ENCODE results near the gene INTS3.

Gene INTS3

DNA sequence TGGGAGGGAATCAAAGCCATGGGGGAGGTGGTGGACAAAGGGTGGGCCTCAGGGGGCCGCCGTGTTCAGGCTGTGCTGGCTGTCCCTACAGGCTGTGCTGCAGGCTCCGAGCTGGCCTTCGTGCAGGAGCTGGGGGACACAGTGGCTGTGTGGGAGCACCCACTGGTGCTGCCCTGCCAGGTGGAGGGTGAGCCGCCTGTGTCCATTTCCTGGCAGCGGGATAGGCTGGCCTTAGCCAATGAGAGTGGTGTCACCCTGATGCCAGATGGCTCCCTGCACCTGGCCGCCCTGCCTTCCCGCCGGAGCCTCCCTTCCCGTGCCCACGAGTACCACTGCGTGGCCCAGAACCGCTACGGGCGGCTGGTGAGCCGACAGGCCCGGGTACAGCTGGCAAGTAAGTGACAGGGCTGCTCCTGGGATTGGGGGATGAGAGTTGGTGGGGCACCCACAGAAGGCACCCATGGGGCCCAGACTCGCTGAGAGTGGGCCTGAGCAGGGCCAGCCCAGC lies 67.5 kb downstream of the INTS3 start:
- ATAC-seq (replicated peaks) (no peak), DNase-seq (no peak)
- Mint-ChIP-seq H3K4me1 (ENCODE audit: low read depth in 2 of 2) (peaks cover 18 to 31% of the 10 kb centered on the region in 2 donors), H3K36me3 (ENCODE audit: insufficient read depth) (no peaks in the 10 kb centered on the region), H3K27me3 (peaks cover 0 to under 1% of the 10 kb centered on the region in 2 donors), H3K9me3 (no peaks in the 10 kb centered on the region), H3K4me3 (peak overlapping the region in 1 of 2 donors; percentile 47), H3K27ac (no peak overlapping the region)

DNA sequence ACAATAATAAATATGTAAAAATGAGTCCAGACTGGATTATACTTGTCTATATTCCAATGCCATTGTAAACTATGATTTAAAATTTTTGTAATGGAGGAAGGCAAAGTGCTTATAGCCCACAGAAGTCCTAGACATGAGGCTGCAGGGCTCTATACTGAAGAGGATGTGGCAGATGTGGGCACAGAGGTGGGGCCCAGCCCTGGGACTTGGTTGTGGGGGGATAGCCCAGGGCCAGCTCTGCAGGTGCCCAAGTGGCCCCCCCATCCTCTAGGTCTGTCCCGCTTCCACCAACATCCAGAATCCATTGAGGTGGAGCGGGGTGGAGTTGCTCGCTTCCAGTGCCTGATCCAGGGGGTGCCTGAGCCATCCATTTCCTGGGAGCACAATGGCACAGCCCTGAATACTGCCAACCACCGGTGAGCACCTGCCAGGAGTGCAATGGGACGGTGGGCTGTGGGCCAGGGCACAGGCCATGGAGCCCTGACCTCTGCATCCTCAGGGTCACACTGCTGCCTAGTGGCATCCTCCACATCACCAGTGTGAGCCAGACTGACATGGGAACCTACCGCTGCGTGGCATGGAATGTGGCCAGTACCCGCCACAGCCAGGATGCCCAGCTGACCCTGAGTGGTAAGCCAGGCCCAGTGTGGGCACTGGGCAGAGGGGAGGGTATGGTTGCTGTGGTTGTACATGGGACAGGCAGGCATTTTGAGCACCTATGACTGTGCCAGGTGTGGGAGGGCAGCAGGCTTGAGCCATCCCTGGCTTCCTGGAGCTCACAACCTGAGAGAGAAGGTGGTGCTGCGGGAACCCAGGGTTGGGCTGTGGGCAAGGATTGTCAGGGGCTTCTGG lies 68.3 kb downstream of the INTS3 start:
- H3K36me3 Mint-ChIP-seq (ENCODE audit: insufficient read depth) = no peaks in the 10 kb centered on the region
- no peaks in the 10 kb centered on the region for H3K9me3 Mint-ChIP-seq
- peak overlapping the region in 1 of 2 donors; percentile 77 for H3K27ac Mint-ChIP-seq
- DNase-seq (no peak), ATAC-seq (replicated peaks) (peak; percentile 67)
- H3K4me1 Mint-ChIP-seq (ENCODE audit: low read depth in 2 of 2) = peaks cover 18 to 26% of the 10 kb centered on the region in 2 donors
- no peak overlapping the region for H3K4me3 Mint-ChIP-seq
- H3K27me3 Mint-ChIP-seq = no peaks in the 10 kb centered on the region

GRCh38 chr1:153796786-153797659 lies 69.2 kb downstream of the INTS3 start:
- H3K27me3 Mint-ChIP-seq = no peaks in the 10 kb centered on the region

DNA sequence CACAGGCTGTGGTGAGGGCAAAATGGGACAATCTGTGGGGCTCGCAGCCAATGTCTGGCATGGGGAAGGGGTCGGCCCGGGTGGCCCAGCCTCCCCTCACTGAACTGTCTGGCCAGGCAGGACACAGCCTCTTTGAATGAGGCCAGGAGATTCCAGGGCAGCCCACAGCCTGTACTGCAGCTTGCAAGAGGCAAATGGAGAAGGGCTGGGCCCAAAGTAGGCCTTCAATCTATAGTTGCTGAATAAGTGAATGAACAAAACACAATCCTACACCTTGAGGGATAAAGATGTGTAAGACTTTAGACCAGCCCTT lies 70.6 kb downstream of the INTS3 start:
- Mint-ChIP-seq H3K4me1 (ENCODE audit: low read depth in 2 of 2) (peaks cover 25 to 33% of the 10 kb centered on the region in 2 donors), H3K27me3 (no peaks in the 10 kb centered on the region), H3K9me3 (no peaks in the 10 kb centered on the region), H3K4me3 (no peak overlapping the region), H3K36me3 (ENCODE audit: insufficient read depth) (peaks cover 3% of the 10 kb centered on the region), H3K27ac (no peak overlapping the region)
- no peak for DNase-seq
- no peak for ATAC-seq (replicated peaks)

More at GRCh38 chr1:153796786-153797659, 69.2 kb downstream of the INTS3 start:
- peaks cover 3% of the 10 kb centered on the region for H3K36me3 Mint-ChIP-seq (ENCODE audit: insufficient read depth)
- peaks cover 18 to 25% of the 10 kb centered on the region in 2 donors for H3K4me1 Mint-ChIP-seq (ENCODE audit: low read depth in 2 of 2)
- H3K4me3 Mint-ChIP-seq = no peak overlapping the region
- peak; percentile 92 for ATAC-seq (replicated peaks)
- no peaks in the 10 kb centered on the region for H3K9me3 Mint-ChIP-seq
- H3K27ac Mint-ChIP-seq = peak overlapping the region in 1 of 2 donors; percentile 77
- DNase-seq = peak; percentile 82 to 88 (median 85)

GRCh38 chr1:153799016-153799415 lies 71.2 kb downstream of the INTS3 start:
- Mint-ChIP-seq H3K27ac (no peak overlapping the region), H3K4me3 (no peak overlapping the region), H3K4me1 (ENCODE audit: low read depth in 2 of 2) (peaks cover 31 to 38% of the 10 kb centered on the region in 2 donors), H3K27me3 (no peaks in the 10 kb centered on the region), H3K9me3 (no peaks in the 10 kb centered on the region), H3K36me3 (ENCODE audit: insufficient read depth) (peaks cover 3% of the 10 kb centered on the region)
- no peak for ATAC-seq (replicated peaks)
- no peak for DNase-seq

GRCh38 chr1:153799566-153800465 lies 72.0 kb downstream of the INTS3 start:
- ATAC-seq (replicated peaks) = no peak
- Mint-ChIP-seq H3K4me3 (no peak overlapping the region), H3K27ac (peak overlapping the region in 1 of 2 donors; percentile 25), H3K27me3 (no peaks in the 10 kb centered on the region), H3K9me3 (no peaks in the 10 kb centered on the region), H3K36me3 (ENCODE audit: insufficient read depth) (peaks cover 7% of the 10 kb centered on the region), H3K4me1 (ENCODE audit: low read depth in 2 of 2) (peaks cover 31 to 38% of the 10 kb centered on the region in 2 donors)
- no peak for DNase-seq

DNA sequence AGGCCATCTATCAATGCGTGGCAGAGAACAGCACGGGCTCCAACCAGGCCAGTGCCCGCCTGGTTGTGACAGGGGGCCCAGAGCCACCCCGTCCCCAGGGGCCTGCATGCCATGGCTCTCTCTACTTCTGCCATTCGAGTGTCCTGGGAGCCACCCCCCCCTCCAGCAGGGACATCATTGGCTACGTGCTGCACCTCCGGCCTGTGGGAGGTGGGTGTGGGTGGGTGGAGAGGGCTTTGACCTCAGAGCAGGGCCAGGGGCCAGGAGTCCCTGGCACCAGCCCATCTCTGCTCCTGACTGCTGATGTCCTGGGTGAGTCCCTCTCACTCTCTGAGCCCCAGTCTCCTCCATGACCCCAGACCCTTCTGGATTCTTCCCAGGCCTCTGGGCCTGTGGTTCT lies 72.7 kb downstream of the INTS3 start:
- Mint-ChIP-seq H3K36me3 (ENCODE audit: insufficient read depth) (peaks cover 7% of the 10 kb centered on the region), H3K27ac (peak overlapping the region in 1 of 2 donors; percentile 22), H3K9me3 (no peaks in the 10 kb centered on the region)

GRCh38 chr1:153801028-153801625 lies 73.3 kb downstream of the INTS3 start:
- Mint-ChIP-seq H3K4me3 (no peak overlapping the region), H3K36me3 (ENCODE audit: insufficient read depth) (peaks cover 7% of the 10 kb centered on the region), H3K4me1 (ENCODE audit: low read depth in 2 of 2) (peaks cover 42 to 44% of the 10 kb centered on the region in 2 donors), H3K27ac (peak overlapping the region; percentile 72 to 81), H3K27me3 (no peaks in the 10 kb centered on the region), H3K9me3 (no peaks in the 10 kb centered on the region)
- ATAC-seq (replicated peaks) = no peak
- no peak for DNase-seq

More for the DNA sequence above, 72.7 kb downstream of the INTS3 start:
- DNase-seq = no peak
- peaks cover 38 to 42% of the 10 kb centered on the region in 2 donors for H3K4me1 Mint-ChIP-seq (ENCODE audit: low read depth in 2 of 2)
- no peaks in the 10 kb centered on the region for H3K27me3 Mint-ChIP-seq
- ATAC-seq (replicated peaks) = no peak
- H3K4me3 Mint-ChIP-seq = no peak overlapping the region

DNA sequence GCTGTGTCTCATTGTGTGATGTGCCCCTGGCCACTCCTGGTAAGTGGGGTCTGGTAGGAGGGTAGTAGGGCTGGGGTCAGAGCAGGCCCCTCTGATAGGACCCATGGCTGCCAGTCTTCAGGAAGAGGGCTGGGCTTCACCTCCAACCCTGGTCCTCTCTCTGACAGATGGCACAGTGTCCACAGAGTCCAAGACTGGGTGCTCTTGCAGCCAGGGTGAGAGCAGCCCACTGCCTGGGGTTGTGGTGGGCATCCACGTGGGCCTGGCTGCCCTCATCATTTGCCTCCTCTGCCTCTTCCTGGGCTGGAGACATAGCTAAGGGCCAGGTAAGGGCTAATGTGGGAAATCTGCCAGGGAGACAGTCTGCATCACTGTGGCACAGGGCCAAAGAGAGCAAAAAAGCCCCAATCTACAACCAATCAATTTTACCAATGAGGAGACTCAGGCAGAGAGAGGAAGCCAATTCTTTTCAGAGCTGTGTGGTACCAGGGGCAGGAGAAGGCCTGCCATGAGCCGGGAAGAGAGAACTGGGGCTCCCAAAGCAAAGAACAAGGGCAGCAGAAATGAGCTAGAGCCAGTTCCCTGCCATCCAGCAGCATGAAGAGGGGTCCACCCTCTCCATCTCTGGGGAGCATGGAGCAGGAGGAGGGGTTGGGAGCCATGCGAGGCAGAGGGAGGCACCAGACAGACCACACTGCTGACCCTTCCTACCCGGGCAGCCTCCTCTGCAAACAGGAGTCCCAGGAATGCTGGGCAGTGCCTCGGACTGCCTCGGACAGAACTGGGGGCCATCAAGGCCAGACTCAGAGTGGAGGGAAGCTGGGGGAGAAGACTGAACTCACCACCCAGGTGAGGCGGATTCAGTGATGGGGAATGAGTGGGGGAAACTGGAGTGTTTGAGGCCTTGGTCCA lies 74.2 kb downstream of the INTS3 start:
- peaks cover 7% of the 10 kb centered on the region for H3K36me3 Mint-ChIP-seq (ENCODE audit: insufficient read depth)
- no peak for DNase-seq
- no peak overlapping the region for H3K4me3 Mint-ChIP-seq
- ATAC-seq (replicated peaks) = no peak
- H3K9me3 Mint-ChIP-seq = no peaks in the 10 kb centered on the region
- no peaks in the 10 kb centered on the region for H3K27me3 Mint-ChIP-seq
- peaks cover 34 to 42% of the 10 kb centered on the region in 2 donors for H3K4me1 Mint-ChIP-seq (ENCODE audit: low read depth in 2 of 2)
- peak overlapping the region; percentile 89 to 92 for H3K27ac Mint-ChIP-seq

GRCh38 chr1:153803470-153804056 lies 75.7 kb downstream of the INTS3 start:
- no peaks in the 10 kb centered on the region for H3K9me3 Mint-ChIP-seq
- no peaks in the 10 kb centered on the region for H3K27me3 Mint-ChIP-seq
- peak overlapping the region in 1 of 2 donors; percentile 13 for H3K4me3 Mint-ChIP-seq
- DNase-seq (no peak), ATAC-seq (replicated peaks) (no peak)
- H3K36me3 Mint-ChIP-seq (ENCODE audit: insufficient read depth) = peaks cover 14% of the 10 kb centered on the region
- peaks cover 32 to 41% of the 10 kb centered on the region in 2 donors for H3K4me1 Mint-ChIP-seq (ENCODE audit: low read depth in 2 of 2)
- H3K27ac Mint-ChIP-seq = peak overlapping the region; percentile 89 to 92

DNA sequence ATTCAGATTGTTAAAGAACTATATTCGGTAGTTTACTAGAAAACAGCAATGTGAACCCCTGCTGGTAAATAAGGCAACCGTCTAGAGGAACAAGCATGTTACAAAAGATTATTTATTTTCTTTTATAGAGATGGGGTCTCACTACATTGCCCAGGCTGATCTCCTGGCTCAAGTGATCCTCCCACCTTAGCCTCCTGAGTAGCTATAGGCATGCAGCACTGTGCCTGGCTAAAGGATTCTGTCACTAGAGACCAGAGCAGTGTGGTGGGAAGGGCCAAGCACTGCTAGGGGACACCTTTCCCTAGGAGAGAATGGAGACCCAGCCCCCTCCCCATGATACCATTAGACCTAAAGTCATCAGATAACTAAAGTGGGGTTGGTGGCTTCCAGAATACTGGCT lies 76.3 kb downstream of the INTS3 start:
- peaks cover 18% of the 10 kb centered on the region for H3K36me3 Mint-ChIP-seq (ENCODE audit: insufficient read depth)

More for the DNA sequence above, 76.3 kb downstream of the INTS3 start:
- H3K27ac Mint-ChIP-seq = peak overlapping the region; percentile 89 to 92
- ATAC-seq (replicated peaks) (no peak), DNase-seq (no peak)
- H3K27me3 Mint-ChIP-seq = no peaks in the 10 kb centered on the region
- peak overlapping the region in 1 of 2 donors; percentile 18 for H3K4me3 Mint-ChIP-seq
- no peaks in the 10 kb centered on the region for H3K9me3 Mint-ChIP-seq
- H3K4me1 Mint-ChIP-seq (ENCODE audit: low read depth in 2 of 2) = peaks cover 32 to 41% of the 10 kb centered on the region in 2 donors
